ENCODE measurements around the gene TCF4. TPM values are rescaled to one million over a fixed set of nuclear protein-coding genes. Genes with fewer than 3 reads are reported as not detected.

The TCF4 gene
- total and polyA plus RNA-seq, 8 donors = 99.1 to 165 (median 138) TPM

GRCh38 chr18:55370936-55371335 lies 217.1 kb downstream of the TCF4 start:
- Histone ChIP-seq H3K4me3 (no peak overlapping the region), H3K27me3 (no peaks in the 10 kb centered on the region), H3K36me3 (no peaks in the 10 kb centered on the region), H3K4me1 (no peaks in the 10 kb centered on the region), H3K27ac (no peak overlapping the region), H3K9me3 (peaks cover 0 to 8% of the 10 kb centered on the region in 2 donors)
- ATAC-seq (no peak), DNase-seq (no peak)
- intact Hi-C loops (cut with DNase I) = no loop called here
- no peak for TF ChIP-seq CTCF (IDR thresholded peaks at IDR 0.05)

DNA sequence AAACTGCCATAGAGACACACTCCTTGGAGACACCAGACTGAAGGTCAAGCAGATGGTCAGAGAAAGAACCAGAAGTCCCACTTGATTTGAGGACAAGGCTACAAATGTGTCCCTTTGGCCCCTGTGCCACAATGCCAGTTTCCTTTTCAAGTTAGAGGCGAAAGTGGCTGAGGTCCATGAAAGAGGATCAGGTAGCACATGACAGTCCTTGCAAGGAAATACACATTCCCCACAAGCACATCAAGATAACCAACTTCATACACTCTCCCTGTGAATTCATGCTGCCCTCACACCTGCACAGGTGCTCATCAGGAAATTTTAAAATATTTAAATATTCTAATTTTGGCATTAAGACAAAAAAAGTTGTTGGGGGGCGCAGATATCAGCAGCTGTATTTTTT lies 218.6 kb downstream of the TCF4 start:
- no peak for ATAC-seq
- intact Hi-C loops (cut with DNase I) = no loop called here
- no peak overlapping the region for H3K4me3 ChIP-seq

DNA sequence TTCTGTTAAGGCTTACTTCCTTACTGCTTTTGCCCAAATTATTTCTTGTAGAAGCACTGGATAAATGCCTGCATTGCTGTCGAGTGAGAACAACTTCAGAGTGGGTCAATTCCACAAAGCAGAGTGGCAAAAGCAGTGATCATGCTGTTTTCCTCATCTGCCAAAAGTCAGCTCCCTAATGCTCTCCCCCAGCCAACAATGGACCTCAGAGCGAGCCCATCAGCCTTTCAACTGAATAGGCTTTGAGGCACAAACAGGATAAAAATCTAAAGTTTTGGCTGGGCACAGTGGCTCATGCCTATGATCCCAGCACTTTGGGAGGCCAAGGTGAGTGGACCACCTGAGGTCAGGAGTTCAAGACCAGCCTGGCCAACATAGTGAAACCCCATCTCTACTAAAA lies 222.7 kb downstream of the TCF4 start:
- TF ChIP-seq CTCF (IDR thresholded peaks at IDR 0.05) = no peak
- DNase-seq (no peak), ATAC-seq (no peak)
- intact Hi-C loops (cut with DNase I) = no loop called here
- Histone ChIP-seq H3K4me3 (no peak overlapping the region), H3K27ac (no peak overlapping the region), H3K9me3 (no peaks in the 10 kb centered on the region), H3K36me3 (no peaks in the 10 kb centered on the region), H3K27me3 (no peaks in the 10 kb centered on the region), H3K4me1 (no peaks in the 10 kb centered on the region)

More for the DNA sequence above, 218.6 kb downstream of the TCF4 start:
- Histone ChIP-seq H3K27ac (no peak overlapping the region), H3K9me3 (peaks cover 0 to 8% of the 10 kb centered on the region in 2 donors), H3K27me3 (no peaks in the 10 kb centered on the region), H3K36me3 (no peaks in the 10 kb centered on the region), H3K4me1 (no peaks in the 10 kb centered on the region)
- DNase-seq = no peak
- TF ChIP-seq CTCF (IDR thresholded peaks at IDR 0.05) = no peak

- intact Hi-C loops (cut with DNase I) = no loop called here
Observed at GRCh38 chr18:55362303-55362702, 225.7 kb downstream of the TCF4 start.

More at GRCh38 chr18:55362303-55362702, 225.7 kb downstream of the TCF4 start:
- TF ChIP-seq CTCF (IDR thresholded peaks at IDR 0.05) = no peak
- Histone ChIP-seq H3K4me3 (no peak overlapping the region), H3K27me3 (no peaks in the 10 kb centered on the region), H3K27ac (no peak overlapping the region), H3K36me3 (no peaks in the 10 kb centered on the region), H3K4me1 (no peaks in the 10 kb centered on the region), H3K9me3 (no peaks in the 10 kb centered on the region)
- DNase-seq = no peak
- ATAC-seq = no peak

Measured in left lung (tissue), 10 donors.